22Rv1 (cell line): ENCODE data around the gene SDC4.

Source experiments
- CTCF ChIP-seq: fragments of 450-650 bp; IDR thresholded peaks from 2 replicates; pipeline ENCODE4 v1.5.1; 2017; ENCODE audit warnings: mild to moderate bottlenecking
- ZFX ChIP-seq: fragments of 450-650 bp; IDR thresholded peaks from 2 replicates; pipeline ENCODE4 v1.6.1; 2017; ENCODE audit warnings: antibody characterized with exemption, borderline replicate concordance

- TF ChIP-seq CTCF = no peak
- TF ChIP-seq ZFX = no peak
Measured at GRCh38 chr20:45366631-45367030, 18.4 kb upstream of the SDC4 start.
